Activated gamma-delta T cell treated with anti-CD3 and anti-CD28 coated beads, Interleukin-2, amount 50 U/mL, for 16 hours (primary cell): Measurements from ENCODE around the gene DLGAP1.
A peak's percentile ranks its signal among the peaks of the same experiment; 100 is the strongest.
"Not testable (repeated sequence)": the region's sequence is repeated elsewhere in the genome, so short reads cannot be mapped to it uniquely, and the experiment has no call there.

Experiments used
- DNase-seq: peaks from one replicate; pipeline ENCODE4 v3.0.0-alpha.2; 2020; ENCODE audit warnings: low read depth

DLGAP1 gene

GRCh38 chr18:3604498-3605408, 850.4 kb downstream of the DLGAP1 start:
- no peak for DNase-seq

GRCh38 chr18:3604235-3604497, 850.9 kb downstream of the DLGAP1 start:
- no peak for DNase-seq

DNA sequence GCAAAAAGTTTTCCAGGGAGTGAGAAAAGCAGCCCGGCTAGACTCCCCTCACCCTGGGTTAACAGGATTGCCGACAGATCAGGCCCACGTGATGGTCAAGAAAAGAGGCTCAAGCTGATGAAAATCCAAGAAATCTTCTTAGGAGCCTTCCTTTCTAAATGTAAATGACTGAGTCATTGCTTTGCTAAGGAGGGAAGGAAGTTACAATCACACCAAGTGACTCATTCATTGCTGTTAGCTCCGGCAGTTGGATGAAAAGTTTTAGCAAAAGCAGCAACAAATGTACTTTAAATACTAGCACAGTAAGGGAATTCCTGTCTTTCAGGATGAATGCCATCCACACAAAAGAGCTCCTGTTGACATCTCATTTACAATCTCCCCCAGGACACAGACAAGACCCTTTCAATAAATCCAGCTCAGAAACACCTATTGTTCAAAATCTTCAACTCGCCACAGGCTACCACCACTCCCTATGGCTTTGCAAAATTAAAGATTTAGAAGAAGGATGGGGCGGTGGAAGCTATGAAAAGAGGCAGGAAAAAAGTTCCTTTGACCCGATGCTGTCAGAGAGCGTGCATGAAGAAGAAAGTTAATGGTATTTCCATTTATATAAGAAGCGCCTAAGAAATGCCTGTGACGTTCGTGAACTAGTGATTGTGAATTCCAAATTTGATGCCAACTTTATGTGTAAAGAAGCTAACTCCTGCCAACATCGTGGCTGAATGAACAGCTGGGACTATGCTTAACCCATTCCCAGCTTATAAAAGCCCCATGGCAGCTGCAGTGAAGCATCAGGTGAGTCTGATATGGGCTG, 851.5 kb downstream of the DLGAP1 start:
- DNase-seq, result no peak

- DNase-seq, result not testable (repeated sequence)
Observed at GRCh38 chr18:3601106-3601755, 853.9 kb downstream of the DLGAP1 start.

DNA sequence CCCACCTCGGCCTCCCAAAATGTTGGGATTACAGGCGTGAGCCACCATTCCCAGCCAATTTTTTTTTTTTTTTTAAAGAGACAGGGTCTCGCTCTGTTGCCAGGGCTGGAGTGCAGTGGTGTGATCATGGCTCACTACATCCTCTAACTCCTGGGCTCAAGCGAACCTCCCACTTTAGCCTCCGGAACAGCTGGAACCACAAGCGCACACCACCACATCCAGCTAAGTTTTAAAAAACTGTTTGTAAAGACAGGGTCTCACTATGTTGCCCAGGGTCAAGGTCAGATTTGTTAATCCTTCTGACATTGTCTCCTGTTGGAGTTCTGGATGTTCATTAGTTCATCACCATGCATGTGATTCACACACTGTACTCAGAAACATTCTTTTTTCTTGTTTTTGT, 855.2 kb downstream of the DLGAP1 start:
- no peak for DNase-seq

GRCh38 chr18:3599195-3599594, 855.9 kb downstream of the DLGAP1 start:
- DNase-seq, result no peak

DNA sequence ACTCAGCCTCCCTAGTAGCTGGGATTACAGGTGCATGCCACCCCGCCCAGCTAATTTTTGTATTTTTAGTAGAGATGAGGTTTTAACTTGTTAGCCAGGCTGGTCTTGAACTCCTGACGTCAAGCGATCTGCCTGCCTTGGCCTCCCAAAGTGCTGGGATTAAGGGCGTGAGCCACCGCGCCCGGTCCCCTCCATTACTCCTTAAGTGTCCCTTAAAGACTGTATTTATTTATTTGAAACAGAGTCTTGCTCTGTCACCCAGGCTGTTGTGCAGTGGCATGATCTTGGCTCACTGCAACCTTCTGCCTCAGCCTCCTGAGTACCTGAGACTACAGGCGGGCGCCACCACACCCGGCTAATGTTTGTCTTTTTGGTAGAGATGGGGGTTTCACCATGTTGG, 856.5 kb downstream of the DLGAP1 start:
- DNase-seq, result no peak

GRCh38 chr18:3597409-3598357, 857.4 kb downstream of the DLGAP1 start:
- no peak for DNase-seq

DNA sequence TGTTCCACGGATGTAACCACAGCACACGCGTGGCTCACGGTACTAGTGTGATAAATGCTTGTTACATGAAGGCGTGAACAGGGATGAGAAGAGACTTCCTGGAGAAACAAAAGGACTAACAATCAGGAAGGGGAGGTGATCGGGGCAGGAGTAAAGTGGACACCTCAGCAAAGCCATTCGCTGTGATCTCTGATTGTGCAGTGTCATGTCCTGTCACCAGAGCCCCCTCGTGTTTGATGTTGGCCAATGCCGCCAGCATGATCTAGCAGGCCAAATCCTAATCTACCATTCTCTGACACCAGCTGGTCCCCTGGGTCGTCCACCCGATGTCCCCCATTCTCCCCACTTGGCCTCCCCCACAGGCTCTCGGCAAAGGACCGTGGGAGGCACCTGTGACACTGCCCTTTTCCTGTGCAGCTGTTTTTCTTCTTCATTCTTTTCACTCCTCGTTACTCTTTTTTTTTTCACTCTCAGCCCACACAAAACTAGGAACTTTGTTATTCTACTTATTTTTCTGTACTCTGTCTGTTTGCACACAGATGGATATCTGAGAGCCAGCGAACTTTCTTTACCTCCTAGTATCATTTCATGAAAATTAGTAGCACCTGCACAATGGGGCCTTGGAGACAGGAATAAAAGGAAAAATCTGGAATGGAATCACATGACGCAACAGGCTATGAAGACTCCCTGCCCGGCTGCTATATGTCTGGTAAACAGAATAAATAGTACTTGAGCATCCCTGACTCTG, 858.3 kb downstream of the DLGAP1 start:
- peak; percentile 36 for DNase-seq

DNA sequence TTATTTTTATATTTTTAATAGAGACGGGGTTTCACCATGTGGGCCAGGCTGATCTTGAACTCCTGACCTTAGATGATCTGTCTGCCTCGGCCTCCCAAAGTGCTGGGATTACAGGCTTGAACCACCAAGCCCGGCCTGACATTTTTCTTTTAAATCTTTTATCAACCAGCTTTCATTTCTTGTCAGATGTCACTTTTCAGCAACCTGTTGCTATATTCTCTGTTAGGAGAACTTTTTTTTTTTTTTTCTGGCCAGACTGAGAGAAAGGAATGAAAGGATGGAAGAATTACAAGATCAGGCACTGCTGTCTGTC, 858.8 kb downstream of the DLGAP1 start:
- no peak for DNase-seq

- DNase-seq, result no peak
Observed at GRCh38 chr18:3595369-3596273, 859.5 kb downstream of the DLGAP1 start.

DNA sequence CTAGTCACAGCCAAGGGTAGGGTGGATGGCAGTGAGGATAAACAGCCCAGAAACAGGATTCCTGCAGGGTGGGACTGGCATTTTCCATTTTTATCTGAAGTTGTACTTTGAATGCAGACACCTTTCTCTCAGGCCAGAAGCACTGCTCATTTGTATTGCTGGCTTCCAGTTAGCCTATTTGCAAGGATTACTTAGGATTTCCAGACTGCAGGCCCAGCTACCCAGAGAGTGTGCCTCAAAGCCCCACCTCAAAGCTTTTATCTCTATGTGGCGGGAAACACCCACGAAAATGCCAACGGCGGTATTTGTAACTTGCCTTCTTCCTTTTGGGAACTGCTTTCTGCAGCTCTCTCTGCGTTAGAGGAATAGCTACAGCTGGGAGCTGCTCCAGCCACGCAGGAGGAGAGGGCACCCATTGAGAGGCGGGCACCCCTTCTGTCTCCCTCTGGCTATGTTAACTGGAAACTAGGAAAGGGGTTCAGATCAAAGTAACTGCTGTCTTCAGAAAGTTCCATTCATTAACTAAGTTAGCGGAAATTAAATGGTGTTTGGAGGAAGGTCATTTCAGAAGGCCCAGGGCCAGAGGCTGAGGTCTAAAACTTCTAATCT, 860.2 kb downstream of the DLGAP1 start:
- no peak for DNase-seq

DNA sequence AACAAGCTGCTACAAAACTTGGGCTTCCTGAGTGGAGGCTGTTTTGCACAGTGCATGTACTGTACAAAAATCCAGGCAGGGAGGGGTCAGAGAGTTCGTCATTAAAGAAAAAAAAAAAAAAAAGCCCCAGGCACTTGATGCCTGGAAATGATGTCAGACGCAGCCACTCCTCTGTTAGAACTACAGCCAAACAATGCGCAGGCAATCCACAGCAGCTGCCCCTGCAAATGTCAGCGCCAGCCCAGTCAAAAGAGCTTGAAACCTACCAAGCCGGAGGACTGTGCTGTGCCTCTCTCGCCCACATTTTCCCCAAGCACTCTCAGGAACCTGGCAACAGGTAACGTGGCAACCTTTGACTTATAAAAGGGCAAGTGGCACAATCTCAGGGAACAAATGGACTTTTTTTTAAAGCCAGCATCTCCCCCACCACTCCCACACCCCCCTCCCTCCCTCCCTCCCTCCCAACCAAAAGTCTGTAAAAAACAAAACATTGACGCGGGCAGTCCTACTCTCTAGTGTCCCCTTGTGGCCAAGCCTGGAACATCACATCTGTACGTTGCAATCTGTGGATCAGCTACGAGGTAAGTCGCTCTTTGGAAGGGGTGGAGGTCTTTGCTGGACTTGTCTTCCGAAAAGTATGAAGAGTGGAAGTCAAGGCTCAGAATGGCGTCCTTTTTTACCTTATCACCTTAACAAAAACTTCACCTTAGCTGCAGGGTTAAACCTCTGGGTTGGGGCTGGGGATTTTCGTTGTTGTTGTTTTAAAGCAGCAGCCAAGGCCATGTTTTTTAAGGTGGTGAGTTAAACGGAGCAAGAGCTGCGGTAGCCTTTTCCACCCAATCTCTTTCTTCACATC, 861.0 kb downstream of the DLGAP1 start:
- peak; percentile 78 for DNase-seq

DNA sequence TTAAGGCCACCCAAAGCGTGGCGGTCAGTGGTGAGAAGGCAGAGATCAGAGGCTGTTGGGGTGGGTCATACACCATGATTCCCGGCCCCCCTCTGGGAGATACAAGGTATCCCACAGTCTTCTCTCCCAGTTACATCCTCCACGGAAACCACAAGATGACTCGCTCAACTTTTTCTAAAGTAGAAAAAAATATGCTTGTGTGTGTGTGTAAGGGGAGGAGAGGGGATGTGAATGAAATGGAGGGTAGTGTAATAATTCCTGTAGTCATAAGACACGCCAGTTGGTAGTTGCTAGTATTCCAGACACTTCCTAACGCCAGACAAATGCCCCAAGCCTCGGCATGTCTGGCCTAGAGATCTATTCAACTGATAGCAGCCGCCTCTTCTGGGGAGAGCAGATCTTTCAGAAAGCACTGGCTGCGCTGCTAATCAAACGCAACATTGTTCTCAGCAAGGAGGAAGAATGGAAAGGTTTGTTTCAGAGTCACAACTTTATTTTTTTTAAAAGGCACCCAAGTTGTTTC, 861.7 kb downstream of the DLGAP1 start:
- no peak for DNase-seq

GRCh38 chr18:3592864-3593263, 862.2 kb downstream of the DLGAP1 start:
- DNase-seq, result no peak

GRCh38 chr18:3590096-3590630, 864.9 kb downstream of the DLGAP1 start:
- DNase-seq, result no peak

DNA sequence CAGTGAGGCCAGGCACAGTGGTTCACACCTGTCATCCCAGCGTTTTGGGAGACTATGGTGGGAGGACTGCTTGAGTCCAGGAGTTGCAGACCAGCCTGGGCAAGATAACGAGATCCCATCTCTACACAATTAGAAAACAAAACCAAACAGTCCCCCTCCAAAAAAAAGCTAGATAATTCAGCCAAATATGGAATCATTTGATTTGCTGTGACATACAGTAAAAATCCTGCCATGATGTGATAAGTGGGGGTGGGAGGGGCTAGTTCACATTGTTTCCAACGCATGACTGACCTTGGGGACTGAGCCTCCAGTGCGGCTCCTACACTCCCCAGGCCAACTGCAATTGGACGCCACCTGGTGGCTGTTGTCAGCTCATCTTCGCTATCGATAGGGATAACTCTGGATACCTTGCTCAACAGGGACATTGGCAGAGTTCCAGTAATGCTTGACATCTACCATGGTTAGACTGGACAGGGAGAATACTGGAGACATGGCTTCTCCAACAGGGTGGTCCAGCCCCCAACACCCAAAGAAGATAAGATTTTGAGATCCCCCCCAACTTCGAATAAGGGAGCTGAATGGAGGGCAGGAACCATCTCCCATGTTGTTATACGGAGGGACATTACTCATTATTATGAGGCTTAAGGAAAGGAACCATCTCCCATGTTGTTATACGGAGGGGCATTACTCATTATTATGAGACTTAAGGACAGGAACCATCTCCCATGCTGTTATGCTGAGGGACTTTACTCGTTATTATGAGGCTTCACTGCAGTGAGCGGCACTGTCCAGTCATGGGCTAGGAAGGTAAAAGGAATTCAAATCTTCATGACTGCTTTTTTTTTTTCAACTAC, 869.2 kb downstream of the DLGAP1 start:
- peak; percentile 50 for DNase-seq
